HepG2 (cell line): ENCODE data around the gene CACNA1I. TPM values are rescaled to one million over a fixed set of nuclear protein-coding genes. Genes with fewer than 3 reads are reported as not detected.

ENCODE experiments used
- ATAC-seq: fragments of 200-7000 bp; cut with Tn5 transposase; 3 replicates; pipeline ENCODE4 v1.9.1; 2020; ENCODE audit warnings: mild to moderate bottlenecking, moderate library complexity
- BruUV-seq: library from RNA; stranded (reverse); fragments of 400-500 nt; replicated peaks from 2 replicates; lab custom pipeline; 2021; lab: Mats Ljungman, UMichigan
- CTCF ChIA-PET: fragments of 300-600 bp; formaldehyde crosslinking; extraction: SDS; loops from one replicate; lab custom pipeline; 2021; ENCODE audit warnings: low total read pairs, inconsistent platforms, low intra/inter-chr PET ratio; lab: Yijun Ruan, JAX
- POLR2A ChIA-PET: fragments of 350-600 bp; sonication (Branson Sonifier 250); formaldehyde crosslinking; loops from one replicate; lab custom pipeline; 2020; ENCODE audit warnings: antibody characterized with exemption, inconsistent platforms; lab: Yijun Ruan, JAX
- DNase-seq: peaks from one replicate; pipeline ENCODE4 v3.0.0-alpha.2; 2015; ENCODE audit warnings: low spot score
- FAIRE-seq: peaks from 3 replicates; lab custom pipeline; 2011; peaks lifted over from hg19 to GRCh38; lab: Jason Lieb, UNC
- H2AFZ ChIP-seq: one replicate; pipeline ENCODE4 v1.6.1; 2011; ENCODE audit warnings: low read length, inconsistent platforms
- H3K27ac ChIP-seq: fragments of 300-600 bp; 3 replicates; pipeline ENCODE4 v1.8.0; 2011; ENCODE audit warnings: mixed run types, mild to moderate bottlenecking, mixed read lengths, low read length, inconsistent platforms; ENCODE audit not compliant: insufficient read depth; ENCODE audit errors: extremely low read length
- H3K27me3 ChIP-seq, 2 experiments: fragments of 200-600 bp in 1 of 2; 2 replicates in 1 of 2; 3 replicates in 1 of 2; pipeline versions ENCODE4 v1.6.0 to v1.8.0; 2011; ENCODE audit warnings: low read length in 2 of 2, mild to moderate bottlenecking in 2 of 2, moderate library complexity in 2 of 2, inconsistent platforms in 1 of 2; ENCODE audit not compliant: insufficient read depth in 2 of 2, control insufficient read depth in 1 of 2
- H3K36me3 ChIP-seq, 2 experiments: fragments of 200-600 bp in 1 of 2; replicated peaks in 1 of 2; 2 replicates in 1 of 2; 3 replicates in 1 of 2; pipeline versions ENCODE4 v1.5.1 to v1.8.0; 2011; ENCODE audit warnings: low read length in 2 of 2, inconsistent platforms in 1 of 2; ENCODE audit not compliant: insufficient read depth in 2 of 2, control insufficient read depth in 1 of 2
- H3K4me1 ChIP-seq: 2 replicates; pipeline ENCODE4 v1.5.1; 2012; ENCODE audit warnings: low read length, inconsistent platforms; ENCODE audit not compliant: insufficient read depth
- H3K4me2 ChIP-seq: 2 replicates; pipeline ENCODE4 v1.6.0; 2011; ENCODE audit warnings: low read depth, low read length, inconsistent platforms
- H3K4me3 ChIP-seq, 3 experiments: fragments of 200-600 bp in 1 of 3; sonication (generic), shearing (Covaris generic) in 1 of 3; replicated peaks in 1 of 3; 2 replicates each; pipeline ENCODE4 v1.5.1; 2011 to 2016; ENCODE audit warnings: low read length in 3 of 3, inconsistent platforms in 2 of 3, low read depth in 2 of 3, mild to moderate bottlenecking in 2 of 3, control low read depth in 1 of 3, mixed read lengths in 1 of 3; ENCODE audit not compliant: insufficient read depth in 1 of 3
- H3K79me2 ChIP-seq: one replicate; pipeline ENCODE4 v1.6.1; 2011; ENCODE audit warnings: low read length, inconsistent platforms; ENCODE audit not compliant: insufficient read depth
- H3K9ac ChIP-seq: 2 replicates; pipeline ENCODE4 v1.6.0; 2011; ENCODE audit warnings: mild to moderate bottlenecking, low read depth, low read length, inconsistent platforms; ENCODE audit not compliant: insufficient read depth
- H3K9me3 ChIP-seq: 2 replicates; pipeline ENCODE4 v1.5.1; 2012; ENCODE audit warnings: mild to moderate bottlenecking, low read length
- H4K20me1 ChIP-seq: 2 replicates; pipeline ENCODE4 v1.6.0; 2011; ENCODE audit warnings: inconsistent platforms, mild to moderate bottlenecking, low read length, moderate library complexity; ENCODE audit not compliant: insufficient read depth
- ADNP ChIP-seq: sonication (generic); formaldehyde crosslinking; IDR thresholded peaks from 2 replicates; pipeline ENCODE4 v1.4.0; 2020; ENCODE audit warnings: missing genetic modification reagents
- CBX2 ChIP-seq, 2 experiments: fragments of 200-600 bp in 1 of 2; sonication (generic); formaldehyde crosslinking in 1 of 2; IDR thresholded peaks; 2 replicates each; pipeline versions ENCODE4 v1.7.0 to v1.8.1; 2018 to 2022; ENCODE audit warnings: low read depth in 2 of 2, low read length in 1 of 2, mild to moderate bottlenecking in 1 of 2, missing genetic modification reagents in 1 of 2
- NFKB2 ChIP-seq: sonication (generic); formaldehyde crosslinking; IDR thresholded peaks from 2 replicates; pipeline ENCODE4 v1.4.0; 2020; ENCODE audit warnings: missing genetic modification reagents, borderline replicate concordance
- RFX1 ChIP-seq: fragments of 450-650 bp; IDR thresholded peaks from 2 replicates; pipeline ENCODE4 v1.6.1; 2017
- TBP ChIP-seq: sonication (generic); formaldehyde crosslinking; IDR thresholded peaks from 2 replicates; pipeline ENCODE4 v1.5.0; 2020; ENCODE audit warnings: missing genetic modification reagents
- TOE1 ChIP-seq: sonication (generic); formaldehyde crosslinking; IDR thresholded peaks from 2 replicates; pipeline ENCODE4 v1.4.0; 2020; ENCODE audit warnings: mild to moderate bottlenecking, missing genetic modification reagents
- XRCC5 ChIP-seq: fragments of 200-400 bp; formaldehyde crosslinking; optimal IDR thresholded peaks from 2 replicates; pipeline ENCODE3; 2017; ENCODE audit warnings: mild to moderate bottlenecking, low read length
- ZNF251 ChIP-seq: sonication (generic); formaldehyde crosslinking; IDR thresholded peaks from 2 replicates; pipeline ENCODE4 v1.9.0; 2021; ENCODE audit warnings: mild to moderate bottlenecking, missing genetic modification reagents
- ZNF343 ChIP-seq: sonication (generic); formaldehyde crosslinking; IDR thresholded peaks from 2 replicates; pipeline ENCODE4 v1.4.0; 2020; ENCODE audit warnings: mild to moderate bottlenecking, missing genetic modification reagents
- ZNF639 ChIP-seq: conservative IDR thresholded peaks from 2 replicates; pipeline ENCODE4 v1.6.1; 2018; ENCODE audit warnings: missing genetic modification reagents
- ZNF737 ChIP-seq: sonication (generic); formaldehyde crosslinking; IDR thresholded peaks from 2 replicates; pipeline ENCODE4 v1.5.0; 2020; ENCODE audit warnings: missing genetic modification reagents, mild to moderate bottlenecking, borderline replicate concordance
- ZZZ3 ChIP-seq: sonication (generic); formaldehyde crosslinking; IDR thresholded peaks from 2 replicates; pipeline ENCODE4 v1.4.0; 2020; ENCODE audit warnings: missing genetic modification reagents, mild to moderate bottlenecking, borderline replicate concordance
- WGBS: methylation state at CpG from one replicate; pipeline ENCODE4 v1.1.6; 2017; ENCODE audit warnings: low lambda C conversion rate; 5-methylcytosine and 5-hydroxymethylcytosine counted together
- in situ Hi-C: cut with HindIII; loops from 2 replicates; pipeline ENCODE4 v1.10.0; 2017; ENCODE audit warnings: low pct_unique_long_range_greater_than_20kb; ENCODE audit not compliant: extremely low pct_ligation_motif_present
- intact Hi-C: fragments of 100-400 bp; cut with micrococcal nuclease; formaldehyde crosslinking; loops from one replicate; pipeline ENCODE4 v1.10.0; 2022; ENCODE audit not compliant: unreplicated experiment
- polyA plus RNA-seq, 8 experiments: library from polyadenylated mRNA; depleted of rRNA in 3 of 8; stranded (reverse) in 7 of 8; unstranded in 1 of 8; fragments of >200 nt; fragmentation: Illumina TruSeq in 4 of 8; extraction: Trizol in 4 of 8; gene quantifications; 2 replicates each; pipeline versions ENCODE4 v1.2.1 to v1.2.3, GENCODE V29; 2011 to 2016; ENCODE audit warnings: low read depth in 4 of 8, missing spikeins in 1 of 8, mixed read lengths in 1 of 8; ENCODE audit not compliant: insufficient read depth in 1 of 8
- total RNA-seq, 5 experiments: library from RNA; depleted of rRNA; stranded (reverse); fragments of >200 nt; fragmentation: Illumina TruSeq; extraction: Trizol; gene quantifications; 2 replicates each; pipeline ENCODE4 v1.2.3, GENCODE V29; 2016; ENCODE audit warnings: low read depth in 1 of 5
- TF ChIP-seq, protein P1 (sequence below), 2 experiments: fragments of 450-650 bp in 1 of 2; sonication (generic) in 1 of 2; formaldehyde crosslinking in 1 of 2; IDR thresholded peaks; 2 replicates each; pipeline versions ENCODE4 v1.6.1 to v1.8.0; 2016 to 2022; ENCODE audit warnings: antibody characterized with exemption in 1 of 2, mild to moderate bottlenecking in 1 of 2, missing genetic modification reagents in 1 of 2

Gene CACNA1I
- total and polyA plus RNA-seq, 2 of the 13 experiments (the other 11 are each of a cell fraction or from before 2014, with no cell fraction given), result not detected

DNA sequence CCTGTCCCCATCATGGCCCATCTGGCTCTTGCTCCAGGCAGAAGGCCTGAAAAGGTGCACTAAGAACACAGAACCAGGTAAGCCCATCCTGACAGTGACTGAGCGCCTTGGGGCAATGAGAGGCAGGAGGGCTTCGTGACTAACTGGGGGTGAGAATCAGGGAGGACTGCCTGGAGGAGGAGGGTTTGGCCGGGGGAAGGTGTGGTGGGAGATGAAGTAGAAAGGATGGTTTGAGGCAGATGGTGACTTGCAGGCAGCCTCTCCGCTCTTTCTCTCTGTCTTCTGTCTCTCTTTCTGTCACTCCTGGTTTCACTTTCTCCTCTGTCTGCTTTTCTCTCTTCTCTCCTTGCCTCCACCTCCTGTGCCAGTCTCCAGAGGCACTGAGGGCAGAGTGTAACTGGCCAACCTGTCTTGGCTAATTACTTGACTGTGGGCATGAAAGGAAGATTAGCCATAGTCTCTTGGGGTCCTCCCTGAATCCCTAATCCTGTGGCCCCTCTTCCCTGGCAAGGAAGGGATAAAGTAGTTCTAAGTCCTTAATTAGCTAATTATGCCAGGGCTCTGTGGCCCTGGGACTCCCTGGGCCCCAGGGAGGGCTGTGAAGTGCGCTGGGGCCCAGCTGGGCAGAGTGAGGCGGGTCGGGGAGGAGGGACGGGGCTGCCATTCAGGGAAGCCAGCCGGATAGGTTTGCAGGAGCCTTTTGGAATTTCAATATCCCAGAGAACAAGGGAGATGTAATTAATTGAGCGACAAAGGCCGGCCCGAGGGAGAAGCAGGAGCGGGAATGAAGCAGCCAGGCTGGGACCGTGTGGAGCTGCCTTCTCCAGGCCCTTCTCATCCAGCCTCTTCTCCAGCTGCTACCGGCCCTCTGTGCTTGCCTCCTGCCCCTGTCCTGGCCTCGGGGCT, 61.1 kb downstream of the CACNA1I start:
- Histone ChIP-seq H3K4me3 (no peak overlapping the region), H3K27ac (no peak overlapping the region), H2AFZ (no peak overlapping the region), H3K27me3 (peaks cover 5 to 42% of the 10 kb centered on the region in 2 experiments; a peak in 3 of 5 replicates), H3K4me1 (no peaks in the 10 kb centered on the region), H4K20me1 (no peaks in the 10 kb centered on the region), H3K4me2 (no peak overlapping the region), H3K9me3 (no peaks in the 10 kb centered on the region), H3K9ac (no peak overlapping the region), H3K36me3 (no peaks in the 10 kb centered on the region), H3K79me2 (no peaks in the 10 kb centered on the region)
- ATAC-seq (no peak), DNase-seq (no peak), FAIRE-seq (no peak)
- no TSS peak for BruUV-seq
- 15% methylated on average over 11 of the region's 16 CpGs for WGBS
- POLR2A ChIA-PET, result interaction anchor here (0.6 kb wide), 1 partner anchor 125 kb away, joined by 4 read pairs; no protein-coding TSS in a partner anchor
- in situ Hi-C loops (no loop called here), intact Hi-C loops (no loop called here)
- CTCF ChIA-PET, result no interaction called here
- no peak for TF ChIP-seq XRCC5
- no peak for TF ChIP-seq ZNF737 (CRISPR knock-in tag)
- no peak for TF ChIP-seq NFKB2 (CRISPR knock-in tag)
- TF ChIP-seq, protein P1, sequence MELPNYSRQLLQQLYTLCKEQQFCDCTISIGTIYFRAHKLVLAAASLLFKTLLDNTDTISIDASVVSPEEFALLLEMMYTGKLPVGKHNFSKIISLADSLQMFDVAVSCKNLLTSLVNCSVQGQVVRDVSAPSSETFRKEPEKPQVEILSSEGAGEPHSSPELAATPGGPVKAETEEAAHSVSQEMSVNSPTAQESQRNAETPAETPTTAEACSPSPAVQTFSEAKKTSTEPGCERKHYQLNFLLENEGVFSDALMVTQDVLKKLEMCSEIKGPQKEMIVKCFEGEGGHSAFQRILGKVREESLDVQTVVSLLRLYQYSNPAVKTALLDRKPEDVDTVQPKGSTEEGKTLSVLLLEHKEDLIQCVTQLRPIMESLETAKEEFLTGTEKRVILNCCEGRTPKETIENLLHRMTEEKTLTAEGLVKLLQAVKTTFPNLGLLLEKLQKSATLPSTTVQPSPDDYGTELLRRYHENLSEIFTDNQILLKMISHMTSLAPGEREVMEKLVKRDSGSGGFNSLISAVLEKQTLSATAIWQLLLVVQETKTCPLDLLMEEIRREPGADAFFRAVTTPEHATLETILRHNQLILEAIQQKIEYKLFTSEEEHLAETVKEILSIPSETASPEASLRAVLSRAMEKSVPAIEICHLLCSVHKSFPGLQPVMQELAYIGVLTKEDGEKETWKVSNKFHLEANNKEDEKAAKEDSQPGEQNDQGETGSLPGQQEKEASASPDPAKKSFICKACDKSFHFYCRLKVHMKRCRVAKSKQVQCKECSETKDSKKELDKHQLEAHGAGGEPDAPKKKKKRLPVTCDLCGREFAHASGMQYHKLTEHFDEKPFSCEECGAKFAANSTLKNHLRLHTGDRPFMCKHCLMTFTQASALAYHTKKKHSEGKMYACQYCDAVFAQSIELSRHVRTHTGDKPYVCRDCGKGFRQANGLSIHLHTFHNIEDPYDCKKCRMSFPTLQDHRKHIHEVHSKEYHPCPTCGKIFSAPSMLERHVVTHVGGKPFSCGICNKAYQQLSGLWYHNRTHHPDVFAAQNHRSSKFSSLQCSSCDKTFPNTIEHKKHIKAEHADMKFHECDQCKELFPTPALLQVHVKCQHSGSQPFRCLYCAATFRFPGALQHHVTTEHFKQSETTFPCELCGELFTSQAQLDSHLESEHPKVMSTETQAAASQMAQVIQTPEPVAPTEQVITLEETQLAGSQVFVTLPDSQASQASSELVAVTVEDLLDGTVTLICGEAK (IDR thresholded peaks at IDR 0.05), result no peak
- TF ChIP-seq, protein P1 (CRISPR knock-in tag; IDR thresholded peaks at IDR 0.05), result no peak
- TF ChIP-seq ZNF343 (CRISPR knock-in tag), result no peak
- no peak for TF ChIP-seq TOE1 (CRISPR knock-in tag)
- no peak for TF ChIP-seq RFX1
- TF ChIP-seq ADNP (CRISPR knock-in tag), result no peak
- no peak for TF ChIP-seq CBX2 (IDR thresholded peaks at IDR 0.05; ENCODE audit: low read depth, low read length)
- TF ChIP-seq CBX2 (CRISPR knock-in tag; IDR thresholded peaks at IDR 0.05; ENCODE audit: low read depth), result no peak
- TF ChIP-seq ZNF251 (CRISPR knock-in tag), result no peak
- no peak for TF ChIP-seq ZNF639 (CRISPR knock-in tag)
- TF ChIP-seq TBP (CRISPR knock-in tag), result no peak
- no peak for TF ChIP-seq ZZZ3 (CRISPR knock-in tag)
